HEK293T (cell line): ENCODE measurements around the gene MCOLN3.
"Not testable (repeated sequence)": the region's sequence is repeated elsewhere in the genome, so short reads cannot be mapped to it uniquely, and the experiment has no call there.

Source experiments
- CTCF ChIA-PET: fragments of 350-600 bp; formaldehyde crosslinking; extraction: SDS; loops from one replicate; lab custom pipeline; 2021; ENCODE audit warnings: antibody characterized with exemption, inconsistent platforms; lab: Yijun Ruan, JAX
- POLR2A ChIA-PET: fragments of 350-600 bp; formaldehyde crosslinking; extraction: SDS; loops from one replicate; lab custom pipeline; 2020; ENCODE audit warnings: antibody characterized with exemption, inconsistent platforms; lab: Yijun Ruan, JAX
- DNase-seq: peaks from one replicate; pipeline ENCODE4 v3.0.0; 2012; ENCODE audit warnings: mixed read lengths; ENCODE audit errors: extremely low spot score
- ARNT ChIP-seq: fragments of 450-650 bp; IDR thresholded peaks from 2 replicates; pipeline ENCODE4 v1.6.1; 2017; ENCODE audit warnings: mild to moderate bottlenecking
- BHLHE40 ChIP-seq: fragments of 450-650 bp; IDR thresholded peaks from 2 replicates; pipeline ENCODE4 v1.6.1; 2016; ENCODE audit warnings: mild to moderate bottlenecking, moderate library complexity, borderline replicate concordance
- CTBP1 ChIP-seq: fragments of 450-650 bp; IDR thresholded peaks from 2 replicates; pipeline ENCODE4 v1.6.1; 2016; ENCODE audit warnings: borderline replicate concordance
- ELF4 ChIP-seq: fragments of 450-650 bp; IDR thresholded peaks from 2 replicates; pipeline ENCODE4 v1.6.1; 2017; ENCODE audit warnings: antibody characterized with exemption
- FOXA1 ChIP-seq: fragments of 450-650 bp; IDR thresholded peaks from 2 replicates; pipeline ENCODE4 v1.6.1; 2016; ENCODE audit warnings: mild to moderate bottlenecking
- FOXK2 ChIP-seq: fragments of 450-650 bp; IDR thresholded peaks from 2 replicates; pipeline ENCODE4 v1.6.1; 2016; ENCODE audit warnings: mild to moderate bottlenecking
- FOXM1 ChIP-seq: fragments of 450-650 bp; IDR thresholded peaks from 2 replicates; pipeline ENCODE4 v1.6.1; 2017; ENCODE audit warnings: mild to moderate bottlenecking, borderline replicate concordance
- HDGF ChIP-seq: fragments of 450-650 bp; IDR thresholded peaks from 2 replicates; pipeline ENCODE4 v1.6.1; 2017; ENCODE audit warnings: antibody characterized with exemption, borderline replicate concordance
- L3MBTL2 ChIP-seq: fragments of 450-650 bp; conservative IDR thresholded peaks from 2 replicates; pipeline ENCODE4 v1.6.1; 2016; ENCODE audit warnings: mild to moderate bottlenecking
- LEF1 ChIP-seq: fragments of 450-650 bp; IDR thresholded peaks from 2 replicates; pipeline ENCODE4 v1.6.1; 2017; ENCODE audit warnings: mild to moderate bottlenecking, borderline replicate concordance
- NFRKB ChIP-seq: fragments of 450-650 bp; IDR thresholded peaks from 2 replicates; pipeline ENCODE4 v1.6.1; 2016; ENCODE audit warnings: mild to moderate bottlenecking, moderate library complexity
- SP1 ChIP-seq: fragments of 450-650 bp; IDR thresholded peaks from 2 replicates; pipeline ENCODE4 v1.6.1; 2017
- SUZ12 ChIP-seq: fragments of 450-650 bp; IDR thresholded peaks from 2 replicates; pipeline ENCODE4 v1.6.1; 2016; ENCODE audit warnings: mild to moderate bottlenecking
- TARDBP ChIP-seq: fragments of 450-650 bp; IDR thresholded peaks from 2 replicates; pipeline ENCODE4 v1.6.1; 2016
- ZNF384 ChIP-seq: fragments of 450-650 bp; IDR thresholded peaks from 2 replicates; pipeline ENCODE4 v1.6.1; 2016
- TF ChIP-seq, protein P1 (sequence below): fragments of 450-650 bp; IDR thresholded peaks from 2 replicates; pipeline ENCODE4 v1.6.1; 2016

Gene MCOLN3

DNA sequence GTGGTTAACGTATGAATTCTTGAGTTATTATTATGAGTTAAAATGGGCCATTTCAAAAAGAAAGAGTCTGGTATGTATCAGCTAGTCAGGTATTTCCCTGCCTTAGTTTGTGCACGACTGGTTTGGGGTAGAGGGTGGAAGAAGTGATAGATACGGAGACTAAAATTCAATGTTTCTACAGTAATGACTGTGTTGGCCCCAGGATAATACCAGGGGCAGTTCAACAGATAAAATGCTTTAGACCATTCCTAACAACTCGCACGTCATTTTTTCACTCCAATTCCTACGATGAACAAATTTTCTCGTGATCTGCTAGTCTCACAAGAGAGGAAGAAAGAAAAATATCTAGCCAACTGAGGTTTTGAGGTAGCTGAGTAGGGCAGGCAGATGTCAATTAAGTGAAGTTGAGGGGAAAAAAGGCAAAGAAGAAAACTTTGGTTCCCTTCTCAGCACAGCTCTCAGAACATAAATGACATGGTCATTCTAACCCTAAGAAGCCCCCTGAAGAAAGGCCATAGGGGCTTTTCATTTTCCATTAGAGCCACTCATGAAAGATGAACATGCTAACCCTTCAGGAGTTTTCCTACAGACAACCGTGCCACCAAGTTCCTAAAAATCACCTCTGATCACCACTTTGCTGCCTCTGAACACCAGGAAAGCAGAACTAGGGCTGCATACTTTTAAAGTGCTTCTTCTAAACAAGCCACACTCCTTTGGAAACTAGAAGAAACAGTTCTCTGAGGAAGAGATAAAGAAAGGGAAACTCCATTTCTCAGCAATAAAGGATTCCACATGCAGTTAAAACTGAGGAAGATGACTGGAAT, 57.0 kb downstream of the MCOLN3 start:
- ChIA-PET CTCF (interaction anchor here (1.2 kb wide), 1 partner anchor 46 kb away, joined by 3 read pairs; no protein-coding TSS in a partner anchor), POLR2A (interaction anchor here (0.6 kb wide), 1 partner anchor 19 kb away, joined by 3 read pairs; no protein-coding TSS in a partner anchor)
- DNase-seq = no peak
- TF ChIP-seq SUZ12 = no peak
- no peak for TF ChIP-seq SP1
- no peak for TF ChIP-seq FOXM1
- TF ChIP-seq FOXK2 = no peak
- TF ChIP-seq NFRKB = no peak
- TF ChIP-seq, protein P1, sequence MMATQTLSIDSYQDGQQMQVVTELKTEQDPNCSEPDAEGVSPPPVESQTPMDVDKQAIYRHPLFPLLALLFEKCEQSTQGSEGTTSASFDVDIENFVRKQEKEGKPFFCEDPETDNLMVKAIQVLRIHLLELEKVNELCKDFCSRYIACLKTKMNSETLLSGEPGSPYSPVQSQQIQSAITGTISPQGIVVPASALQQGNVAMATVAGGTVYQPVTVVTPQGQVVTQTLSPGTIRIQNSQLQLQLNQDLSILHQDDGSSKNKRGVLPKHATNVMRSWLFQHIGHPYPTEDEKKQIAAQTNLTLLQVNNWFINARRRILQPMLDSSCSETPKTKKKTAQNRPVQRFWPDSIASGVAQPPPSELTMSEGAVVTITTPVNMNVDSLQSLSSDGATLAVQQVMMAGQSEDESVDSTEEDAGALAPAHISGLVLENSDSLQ = no peak
- TF ChIP-seq FOXA1 = no peak
- no peak for TF ChIP-seq CTBP1
- no peak for TF ChIP-seq ELF4
- no peak for TF ChIP-seq TARDBP
- no peak for TF ChIP-seq BHLHE40
- no peak for TF ChIP-seq L3MBTL2
- no peak for TF ChIP-seq ZNF384
- TF ChIP-seq HDGF = no peak

DNA sequence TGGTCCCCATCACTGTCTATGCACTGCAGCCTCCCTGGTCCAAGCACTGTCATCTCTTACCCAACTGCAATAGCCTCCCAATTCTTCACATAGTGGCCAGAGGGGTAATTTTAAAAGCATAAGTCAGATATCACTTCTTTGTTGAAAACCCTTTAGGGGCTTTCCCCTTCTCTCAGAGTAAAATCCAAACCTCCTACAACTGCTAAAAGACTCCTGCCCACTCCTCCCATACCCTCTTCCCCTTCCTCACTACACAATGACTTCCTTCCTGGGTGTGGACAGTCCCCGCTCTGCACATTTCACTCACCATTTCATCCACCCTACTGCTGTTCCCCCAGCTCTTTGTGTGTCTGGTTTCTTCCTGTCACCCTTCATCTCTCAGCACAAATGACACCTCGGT, 59.7 kb downstream of the MCOLN3 start:
- no peak for DNase-seq
- CTCF ChIA-PET = no interaction called here
- POLR2A ChIA-PET = no interaction called here
- TF ChIP-seq BHLHE40 = no peak
- TF ChIP-seq FOXK2 = no peak
- TF ChIP-seq SP1 = no peak
- no peak for TF ChIP-seq LEF1
- no peak for TF ChIP-seq ELF4
- no peak for TF ChIP-seq NFRKB
- TF ChIP-seq ARNT = no peak
- no peak for TF ChIP-seq L3MBTL2
- TF ChIP-seq HDGF = no peak
- TF ChIP-seq TARDBP = no peak
- no peak for TF ChIP-seq FOXA1
- TF ChIP-seq ZNF384 = no peak
- TF ChIP-seq SUZ12 = no peak
- TF ChIP-seq, protein P1 = no peak
- TF ChIP-seq FOXM1 = no peak
- TF ChIP-seq CTBP1 = no peak

DNA sequence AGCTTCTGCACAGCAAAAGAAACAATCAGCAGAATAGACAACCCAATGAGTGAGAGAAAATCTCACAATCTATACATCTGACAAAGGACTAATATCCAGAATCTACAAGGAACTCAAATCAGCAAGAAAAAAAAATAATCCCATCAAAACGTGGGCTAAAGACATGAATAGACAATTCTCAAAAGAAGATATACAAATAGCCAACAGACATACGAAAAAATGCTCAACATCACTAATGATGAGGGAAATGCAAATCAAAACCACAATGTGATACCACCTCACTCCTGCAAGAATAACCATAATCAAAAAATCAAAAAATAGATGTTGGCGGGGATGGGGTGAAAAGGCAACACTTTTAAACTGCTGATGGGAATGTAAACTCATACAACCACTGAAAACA, 61.7 kb downstream of the MCOLN3 start:
- POLR2A ChIA-PET, CTCF ChIA-PET, DNase-seq: not testable (repeated sequence)

DNA sequence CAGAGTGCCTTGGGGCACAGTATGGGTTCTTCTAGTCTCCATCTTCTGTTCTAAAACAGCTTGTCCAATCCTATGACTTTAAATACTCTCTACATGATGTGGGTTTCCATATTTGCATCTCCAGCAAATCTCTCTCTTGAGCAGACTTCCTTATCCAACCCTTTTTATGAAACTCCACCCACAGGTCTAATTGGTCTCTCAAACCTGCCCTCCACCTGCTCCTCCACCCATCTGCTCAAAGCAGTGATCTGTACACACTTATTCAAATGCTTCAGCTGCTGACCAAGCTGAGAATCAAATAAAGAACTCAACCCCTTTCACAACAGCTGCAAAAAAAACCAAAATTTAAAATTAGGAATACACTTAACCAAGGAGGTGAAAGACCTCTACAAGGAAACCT, 62.9 kb downstream of the MCOLN3 start:
- no peak for DNase-seq
- ChIA-PET POLR2A (no interaction called here), CTCF (interaction anchor here (0.8 kb wide), 1 partner anchor 41 kb away, joined by 7 read pairs; no protein-coding TSS in a partner anchor)

DNA sequence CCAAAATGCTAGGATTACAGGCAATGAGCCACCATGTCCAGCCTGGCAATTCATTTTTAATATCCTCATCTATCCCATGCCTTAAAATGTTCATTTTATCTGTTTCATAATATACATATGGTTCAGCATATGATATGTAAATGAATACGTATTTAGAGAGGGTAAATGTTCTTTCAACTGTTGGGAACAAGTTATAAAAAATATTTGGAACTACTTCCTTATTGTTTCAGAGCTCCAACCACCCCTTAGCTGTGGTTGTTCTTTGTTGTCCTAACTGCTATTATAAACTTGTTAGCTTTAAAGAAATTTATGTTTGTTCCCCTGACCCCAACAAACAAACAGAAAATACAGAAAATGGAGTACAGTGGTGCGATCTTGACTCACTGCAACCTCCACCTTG, 65.9 kb downstream of the MCOLN3 start:
- POLR2A ChIA-PET = no interaction called here
- DNase-seq = no peak
- no peak for TF ChIP-seq SUZ12
- no peak for TF ChIP-seq L3MBTL2
- TF ChIP-seq ELF4 = no peak
- no peak for TF ChIP-seq ZNF384
- TF ChIP-seq LEF1 = no peak
- no peak for TF ChIP-seq SP1
- no peak for TF ChIP-seq NFRKB
- no peak for TF ChIP-seq FOXK2
- no peak for TF ChIP-seq ARNT
- TF ChIP-seq FOXM1 = no peak
- TF ChIP-seq FOXA1 = no peak
- TF ChIP-seq HDGF = no peak
- no peak for TF ChIP-seq TARDBP
- TF ChIP-seq CTBP1 = no peak
- TF ChIP-seq BHLHE40 = no peak
- TF ChIP-seq, protein P1 = no peak
- CTCF ChIA-PET = no interaction called here

More for the DNA sequence above, 62.9 kb downstream of the MCOLN3 start:
- TF ChIP-seq ARNT = no peak
- TF ChIP-seq FOXK2 = no peak
- no peak for TF ChIP-seq SP1
- no peak for TF ChIP-seq FOXM1
- no peak for TF ChIP-seq BHLHE40
- TF ChIP-seq SUZ12 = no peak
- no peak for TF ChIP-seq HDGF
- no peak for TF ChIP-seq ELF4
- TF ChIP-seq TARDBP = no peak
- TF ChIP-seq, protein P1 = no peak
- TF ChIP-seq L3MBTL2 = no peak
- no peak for TF ChIP-seq ZNF384
